GF-D8 (cell line): ENCODE measurements around the gene PADI4.
"Not testable (repeated sequence)": the region's sequence is repeated elsewhere in the genome, so short reads cannot be mapped to it uniquely, and the experiment has no call there.

ENCODE experiments used
- DNase-seq: peaks from one replicate; lab custom pipeline; 2025; lab: John Stamatoyannopoulos, UW

Gene PADI4

GRCh38 chr1:17313530-17314309 lies 5.7 kb downstream of the PADI4 start:
- DNase-seq = no peak

- no peak for DNase-seq
These were observed 6.5 kb downstream of the PADI4 start for GRCh38 chr1:17314491-17314971.

DNA sequence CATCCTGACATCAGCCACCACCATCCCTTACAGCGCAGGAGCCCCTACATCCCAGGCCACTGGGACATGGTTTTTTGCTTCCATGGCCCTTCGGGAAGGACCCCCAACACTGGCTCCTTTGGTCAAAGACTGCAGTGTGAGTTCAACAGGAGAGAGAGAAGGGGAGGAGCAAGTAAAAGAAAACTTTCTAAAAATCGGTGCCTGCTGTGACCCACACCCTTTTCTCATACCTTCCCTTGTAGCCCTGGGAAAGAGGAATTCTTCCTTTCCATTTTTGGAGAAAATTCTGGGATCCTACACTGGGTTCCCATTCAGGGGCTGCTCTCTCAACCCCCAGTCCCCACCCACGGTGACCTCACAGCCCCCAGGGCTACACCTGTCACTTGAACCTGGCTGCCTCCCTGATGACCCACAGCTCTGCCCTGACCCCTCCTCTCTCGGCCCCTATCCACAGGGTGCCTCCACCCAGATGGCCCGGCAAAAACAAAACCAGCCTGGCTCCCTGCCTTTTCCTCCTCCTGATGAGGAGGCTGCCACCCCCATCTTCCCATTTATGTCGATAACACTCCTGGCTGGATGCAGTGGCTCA lies 7.6 kb downstream of the PADI4 start:
- no peak for DNase-seq

DNA sequence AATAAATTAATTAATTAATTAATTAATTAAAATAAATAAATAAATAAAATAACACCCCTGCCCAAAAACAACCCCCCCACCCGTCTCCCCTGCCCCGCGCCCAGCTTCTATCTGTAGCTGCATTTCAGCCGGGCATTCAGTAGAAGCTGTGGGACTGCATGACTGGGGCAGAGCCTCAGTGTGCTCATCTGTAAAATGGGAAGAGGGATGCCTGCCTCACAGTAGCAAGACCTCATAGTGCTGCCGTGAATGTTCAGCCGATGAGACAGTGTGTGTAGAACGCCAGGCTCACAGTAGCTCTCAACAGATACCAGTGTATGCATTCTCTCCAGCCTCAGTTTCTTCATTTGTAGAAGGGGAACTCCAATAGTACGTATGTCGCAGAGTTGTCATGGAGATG lies 8.7 kb downstream of the PADI4 start:
- no peak for DNase-seq

DNA sequence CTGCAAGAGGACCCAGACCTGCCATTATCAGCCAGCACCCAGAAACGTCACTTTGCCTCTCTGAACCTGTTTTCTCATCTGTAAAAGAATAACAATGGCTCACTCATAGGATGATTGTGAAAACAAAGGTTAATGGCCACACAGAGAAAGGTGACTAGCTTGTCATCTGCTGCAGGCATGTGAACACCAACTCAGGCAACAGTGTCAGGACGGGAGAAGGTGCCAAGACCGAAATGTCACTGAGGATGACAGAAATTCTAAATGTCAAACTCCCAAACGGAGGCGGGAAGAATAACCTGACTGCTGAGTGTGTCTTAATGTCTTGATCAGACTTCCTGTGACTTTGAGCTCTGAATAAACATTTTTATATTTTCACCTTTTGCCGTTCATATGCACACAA lies 10.3 kb downstream of the PADI4 start:
- DNase-seq = no peak

GRCh38 chr1:17319561-17320350 lies 11.8 kb downstream of the PADI4 start:
- no peak for DNase-seq

DNA sequence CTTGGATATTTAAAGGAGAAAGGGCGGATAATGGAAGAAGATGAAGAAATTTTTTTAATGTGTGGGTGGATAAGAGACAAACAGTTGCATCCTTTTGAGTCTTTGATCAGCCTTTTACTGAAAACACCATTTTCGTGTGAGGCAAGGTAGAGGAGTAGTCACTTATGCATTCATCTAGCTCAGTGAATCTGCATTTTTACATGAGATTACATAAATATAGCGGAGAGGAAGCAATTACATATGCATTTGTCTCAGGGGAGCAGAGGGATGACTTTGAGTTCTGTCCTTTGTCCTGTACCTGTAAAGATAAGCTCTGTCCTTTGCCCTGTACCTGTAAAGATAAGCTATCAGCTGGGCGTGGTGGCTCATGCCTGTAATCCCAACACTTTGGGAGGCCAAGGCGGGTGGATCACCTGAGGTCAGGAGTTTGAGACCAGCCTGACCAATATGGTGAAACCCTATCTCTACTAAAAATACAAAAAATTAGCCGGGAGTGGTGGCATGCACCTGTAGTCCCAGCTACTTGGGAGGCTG lies 13.9 kb downstream of the PADI4 start:
- not testable (repeated sequence) for DNase-seq

DNA sequence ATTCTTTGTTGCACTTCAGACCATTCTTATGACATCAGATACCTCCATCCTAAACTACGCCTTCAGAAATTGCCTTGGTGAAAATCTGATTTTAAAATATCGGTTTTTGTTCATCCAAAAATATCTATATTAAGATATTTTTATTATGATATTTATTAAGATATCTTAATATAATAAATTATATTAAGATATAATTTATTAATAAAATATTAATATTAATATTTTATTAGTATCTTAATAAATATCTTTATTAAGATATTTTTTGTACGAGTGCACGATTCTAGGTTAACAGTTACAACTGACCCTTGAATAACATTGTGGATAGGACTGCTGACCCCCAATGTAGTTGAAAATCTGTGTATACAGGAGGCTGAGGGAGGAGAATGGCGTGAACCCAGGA lies 20.9 kb downstream of the PADI4 start:
- no peak for DNase-seq

GRCh38 chr1:17329610-17330009 lies 21.6 kb downstream of the PADI4 start:
- no peak for DNase-seq

DNA sequence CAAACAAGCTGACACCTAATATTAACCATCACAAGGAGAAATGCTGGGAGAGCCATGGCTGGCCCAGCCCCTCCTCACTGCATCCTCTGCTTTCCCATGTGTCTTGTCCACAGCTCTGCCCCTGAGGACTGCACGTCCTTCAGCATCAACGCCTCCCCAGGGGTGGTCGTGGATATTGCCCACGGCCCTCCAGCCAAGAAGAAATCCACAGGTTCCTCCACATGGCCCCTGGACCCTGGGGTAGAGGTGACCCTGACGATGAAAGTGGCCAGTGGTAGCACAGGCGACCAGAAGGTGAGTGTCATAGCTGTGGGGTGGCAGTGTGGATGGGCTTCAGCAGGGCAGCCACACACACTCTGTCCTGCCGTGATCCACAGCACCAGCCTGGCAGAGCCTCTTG lies 22.9 kb downstream of the PADI4 start:
- no peak for DNase-seq

GRCh38 chr1:17333081-17333480 lies 25.1 kb downstream of the PADI4 start:
- DNase-seq = no peak

DNA sequence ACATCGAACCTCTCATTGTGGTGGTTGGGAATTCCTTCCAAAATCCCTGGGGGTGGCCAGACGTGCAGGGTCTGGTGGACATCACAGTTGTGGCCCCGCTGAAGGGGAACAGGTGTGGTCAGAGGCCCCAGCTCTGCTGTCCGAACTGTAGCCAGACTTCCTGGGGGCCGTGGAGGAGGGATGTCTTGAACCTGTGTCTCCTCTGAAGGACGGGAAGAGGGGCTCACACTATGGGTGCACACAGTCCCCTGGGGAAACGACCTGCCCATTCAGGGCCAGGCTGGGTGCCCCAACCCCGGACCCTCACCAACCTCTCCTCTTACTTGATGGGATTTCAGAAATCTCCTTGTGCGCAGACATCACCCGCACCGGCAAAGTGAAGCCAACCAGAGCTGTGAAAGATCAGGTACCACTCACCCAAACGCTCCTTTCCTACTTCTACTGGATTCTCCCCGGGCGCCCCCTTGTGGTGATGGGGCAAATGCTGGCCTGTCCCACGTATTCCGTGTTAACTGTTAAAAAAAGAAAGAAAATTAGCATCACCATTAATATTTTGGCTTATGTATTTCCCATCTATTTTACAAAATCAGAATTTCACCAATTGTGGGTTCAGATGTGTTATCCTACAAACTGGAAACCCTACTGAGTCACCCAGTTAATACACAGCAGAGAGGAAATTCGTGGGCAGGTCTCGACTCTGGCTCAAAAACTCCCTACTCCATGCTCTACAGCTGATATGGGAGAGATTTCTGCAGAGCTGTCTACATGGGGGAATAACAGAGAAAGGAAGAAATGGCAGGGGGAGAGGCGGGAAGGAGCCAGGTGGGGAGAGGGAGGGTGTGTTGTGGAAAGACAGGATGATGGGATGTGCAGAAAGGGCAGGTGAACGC lies 28.1 kb downstream of the PADI4 start:
- peak; percentile 25 for DNase-seq

DNA sequence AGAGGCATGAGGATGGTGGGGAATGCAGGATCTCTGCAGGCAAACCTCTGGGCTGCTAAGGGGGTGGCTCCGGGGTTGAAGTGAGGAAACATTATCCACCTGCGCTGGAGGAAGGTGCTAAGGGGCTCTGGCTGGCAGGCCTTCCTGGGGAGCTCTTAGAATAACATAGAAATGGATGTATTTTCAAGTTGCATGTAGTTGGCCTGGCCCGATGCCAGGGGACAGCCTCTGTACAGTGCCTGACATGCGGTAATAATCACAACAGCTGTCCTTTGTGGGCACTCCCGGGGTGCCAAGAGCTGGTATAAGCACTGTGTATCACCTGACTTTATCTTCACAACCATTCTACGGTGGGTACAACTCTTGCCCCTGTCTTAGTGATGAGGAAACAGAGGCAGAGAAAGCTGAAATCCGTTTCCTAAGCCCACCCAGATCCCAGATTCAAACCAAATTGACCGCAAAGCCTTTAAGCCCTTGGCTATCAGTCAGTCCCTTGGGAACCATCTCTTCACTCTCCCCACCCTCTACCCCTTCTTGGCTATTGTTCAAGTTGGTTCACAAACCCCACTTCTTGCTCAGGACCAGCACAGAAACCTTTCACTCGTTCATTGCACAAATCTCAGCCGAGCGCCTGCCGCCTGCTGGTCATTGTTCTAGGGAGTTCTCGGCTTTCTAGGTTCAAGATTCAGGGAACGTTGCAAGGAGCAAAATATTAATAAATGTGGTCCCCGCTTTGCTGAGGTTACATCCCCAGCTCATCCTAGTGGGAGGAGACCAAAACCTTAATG lies 30.9 kb downstream of the PADI4 start:
- DNase-seq = no peak

DNA sequence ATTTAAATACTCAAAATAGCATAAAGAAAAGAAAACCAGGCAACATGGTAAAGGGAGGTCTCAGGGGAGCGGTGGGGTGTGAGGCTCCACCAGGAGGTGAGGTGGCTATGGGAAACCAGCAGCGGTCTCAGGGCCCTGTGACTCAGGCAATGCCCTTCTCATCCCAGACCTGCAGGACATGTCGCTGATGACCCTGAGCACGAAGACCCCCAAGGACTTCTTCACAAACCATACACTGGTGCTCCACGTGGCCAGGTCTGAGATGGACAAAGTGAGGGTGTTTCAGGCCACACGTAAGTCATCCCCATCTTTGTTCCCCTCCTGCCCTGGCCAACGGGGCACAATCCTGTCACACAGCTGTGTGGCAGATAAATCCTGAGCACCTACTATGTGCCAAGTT lies 31.5 kb downstream of the PADI4 start:
- no peak for DNase-seq

GRCh38 chr1:17340358-17340757 lies 32.4 kb downstream of the PADI4 start:
- DNase-seq = no peak

DNA sequence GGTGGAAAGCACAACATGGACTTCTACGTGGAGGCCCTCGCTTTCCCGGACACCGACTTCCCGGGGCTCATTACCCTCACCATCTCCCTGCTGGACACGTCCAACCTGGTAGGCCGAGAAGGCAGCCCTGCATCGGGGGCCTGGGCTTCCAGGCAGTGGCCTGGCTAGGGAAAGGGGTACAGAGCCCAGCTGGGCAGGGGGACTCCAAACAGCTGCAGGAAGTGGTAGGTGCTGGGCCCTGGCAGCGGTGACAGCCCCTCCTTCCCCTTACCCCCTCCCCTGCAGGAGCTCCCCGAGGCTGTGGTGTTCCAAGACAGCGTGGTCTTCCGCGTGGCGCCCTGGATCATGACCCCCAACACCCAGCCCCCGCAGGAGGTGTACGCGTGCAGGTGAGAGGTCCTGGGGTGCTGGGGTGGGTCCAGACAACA lies 34.0 kb downstream of the PADI4 start:
- DNase-seq = no peak

DNA sequence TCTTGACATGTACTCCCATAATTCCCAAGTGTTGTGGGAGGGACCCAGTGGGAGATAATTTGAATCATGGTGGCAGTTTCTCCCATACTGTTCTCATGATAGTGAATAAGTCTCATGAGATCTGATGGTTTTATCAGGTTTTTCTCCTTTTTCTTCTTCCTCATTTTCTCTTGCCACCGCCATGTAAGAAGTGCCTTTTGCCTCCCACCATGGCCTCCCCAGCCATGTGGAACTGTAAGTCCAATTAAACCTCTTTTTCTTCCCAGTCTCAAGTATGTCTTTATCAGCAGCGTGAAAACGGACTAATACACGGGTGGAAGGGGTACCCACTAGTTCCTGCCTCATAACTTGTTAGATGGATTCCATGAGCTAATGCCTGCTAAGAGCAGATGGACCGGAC lies 37.5 kb downstream of the PADI4 start:
- not testable (repeated sequence) for DNase-seq

GRCh38 chr1:17346046-17346789 lies 38.2 kb downstream of the PADI4 start:
- DNase-seq = no peak

- no peak for DNase-seq
These were observed 40.0 kb downstream of the PADI4 start for GRCh38 chr1:17347769-17348592.
